ENCODE data around the gene ARHGEF28.

Gene ARHGEF28

GRCh38 chr5:73911761-73912393 is 285.9 kb downstream of the ARHGEF28 start:
- no peak for DNase-seq

GRCh38 chr5:73912821-73913271 is 286.9 kb downstream of the ARHGEF28 start:
- no peak for DNase-seq

DNA sequence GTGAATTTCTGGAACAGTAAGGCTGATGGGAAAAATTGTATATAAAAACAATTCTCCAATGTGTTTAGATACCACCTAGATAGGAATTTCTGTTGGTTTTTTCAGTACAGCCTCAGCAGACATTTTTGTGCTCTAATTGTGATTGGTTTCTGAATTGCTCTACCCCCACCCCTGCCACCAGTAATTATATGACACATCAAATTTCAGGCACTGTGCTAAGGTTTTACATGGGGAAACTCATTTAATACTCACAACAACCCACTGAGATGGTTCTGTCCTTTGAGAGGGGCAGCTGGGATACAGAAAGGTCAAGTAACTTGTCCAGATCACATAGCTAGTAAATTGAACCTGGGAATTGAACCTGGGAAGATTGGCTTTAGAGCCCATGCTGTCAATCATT is 288.0 kb downstream of the ARHGEF28 start:
- DNase-seq = no peak

- no peak for DNase-seq
These were observed 289.3 kb downstream of the ARHGEF28 start for GRCh38 chr5:73915345-73915744.

DNA sequence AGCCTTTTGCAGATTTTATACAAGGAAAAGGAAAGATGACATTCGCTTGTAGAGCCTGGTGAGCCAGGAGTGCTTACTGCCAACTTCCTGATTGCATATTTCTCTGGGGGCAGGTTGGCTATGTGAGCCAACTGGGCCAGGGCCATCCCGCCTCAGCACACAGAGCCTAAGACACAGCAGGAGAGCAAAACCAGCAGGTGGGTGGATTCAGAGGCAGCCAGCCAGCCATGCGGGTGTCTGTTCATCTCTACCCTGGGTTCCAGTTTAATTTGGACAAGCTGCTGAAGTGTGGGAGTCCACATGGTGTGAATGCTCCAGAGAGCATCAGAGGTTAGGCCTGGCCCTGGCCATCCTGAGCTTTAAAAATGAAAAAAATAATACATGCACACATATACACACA is 291.4 kb downstream of the ARHGEF28 start:
- DNase-seq = no peak

GRCh38 chr5:73917891-73918290 is 291.9 kb downstream of the ARHGEF28 start:
- DNase-seq = no peak

DNA sequence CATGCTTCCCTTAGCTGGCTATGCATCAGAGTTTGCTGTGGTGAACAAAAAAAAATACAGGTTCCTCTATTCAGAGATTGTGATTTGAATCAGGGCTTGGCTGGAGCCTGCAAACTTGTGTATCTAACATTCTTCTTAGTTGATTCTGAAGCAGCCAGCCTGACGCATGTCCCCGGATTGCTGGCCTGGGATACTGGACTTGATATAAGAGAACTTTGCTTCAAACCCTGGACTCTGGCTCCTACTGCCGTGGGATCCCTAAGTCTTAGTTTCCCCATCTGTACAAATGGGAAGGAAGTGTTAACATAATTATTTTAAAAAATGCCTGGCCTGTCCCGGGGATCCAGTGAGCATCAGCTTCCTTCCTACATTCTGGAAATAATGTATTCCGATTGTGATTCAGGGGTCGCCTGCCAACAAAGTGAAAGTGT is 292.8 kb downstream of the ARHGEF28 start:
- peak; percentile 27 for DNase-seq

DNA sequence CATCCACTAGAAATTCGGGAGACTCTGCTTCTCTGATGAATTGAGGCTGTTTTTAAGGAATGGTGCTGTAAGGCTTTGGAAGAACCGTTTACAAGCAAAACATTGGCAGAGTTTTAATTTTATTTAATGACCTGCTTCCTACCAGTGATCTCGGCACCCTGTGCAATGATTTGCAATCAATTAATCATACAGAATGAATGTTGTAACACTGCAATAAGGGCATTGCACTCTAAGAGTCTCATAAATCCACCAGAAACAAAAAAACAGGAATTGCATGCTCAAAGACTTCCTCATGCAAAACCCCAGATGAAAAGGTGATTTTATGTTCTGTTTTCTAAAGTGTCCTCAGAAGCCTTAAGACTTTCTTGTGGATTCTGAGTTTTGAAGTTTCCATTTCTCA is 295.7 kb downstream of the ARHGEF28 start:
- peak; percentile 63 for DNase-seq

DNA sequence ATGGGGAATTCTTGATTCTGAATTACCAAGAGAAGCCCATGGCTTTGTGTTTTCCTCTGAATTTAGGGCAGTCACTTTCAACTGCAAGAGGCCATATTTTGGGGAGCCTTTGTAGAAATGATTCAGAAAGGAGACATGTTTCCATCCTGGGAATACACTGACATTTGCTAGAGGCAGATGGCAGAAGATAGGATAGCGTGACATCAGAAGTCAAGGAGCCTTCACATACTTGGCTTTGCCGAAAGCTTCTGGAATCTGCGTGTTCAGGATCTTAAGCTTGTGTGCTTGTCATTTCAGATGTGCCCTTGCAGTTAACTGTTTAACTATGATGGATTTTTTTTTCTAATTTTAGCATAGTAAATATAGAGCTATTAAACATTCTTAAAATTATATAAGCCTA is 296.2 kb downstream of the ARHGEF28 start:
- no peak for DNase-seq

DNA sequence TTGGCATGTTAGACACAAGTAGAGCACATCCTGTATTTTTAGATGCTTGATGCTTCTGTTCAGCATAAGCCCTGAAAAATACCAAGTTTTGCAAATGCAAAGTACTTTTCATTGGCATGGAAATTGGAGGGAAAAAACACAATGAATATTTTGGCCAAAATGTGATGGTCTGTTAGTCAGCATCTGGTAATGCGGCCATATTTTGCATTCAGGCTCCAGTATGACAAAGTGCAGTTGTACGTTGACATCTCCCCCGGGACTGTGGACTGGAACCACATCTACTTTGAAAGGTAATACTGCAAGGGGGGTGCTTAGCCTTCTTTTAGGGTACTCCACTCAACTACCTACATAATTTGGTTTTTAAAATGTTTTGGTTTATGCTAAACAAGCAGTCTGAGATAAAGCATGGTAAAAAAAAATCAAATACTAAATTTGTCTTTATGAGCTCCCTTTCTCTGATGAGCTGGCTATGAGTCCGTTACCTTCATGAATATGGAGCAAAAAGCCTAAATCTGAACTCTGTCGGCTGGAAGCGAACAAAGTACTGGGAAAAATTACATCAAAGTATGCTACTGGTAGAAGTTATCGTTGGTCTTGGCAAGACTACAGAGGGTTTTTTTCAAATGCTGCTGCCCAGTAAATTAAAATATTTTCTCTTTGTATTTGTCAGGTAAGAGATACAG is 297.0 kb downstream of the ARHGEF28 start:
- DNase-seq = no peak

GRCh38 chr5:73928476-73929070 is 302.6 kb downstream of the ARHGEF28 start:
- no peak for DNase-seq

DNA sequence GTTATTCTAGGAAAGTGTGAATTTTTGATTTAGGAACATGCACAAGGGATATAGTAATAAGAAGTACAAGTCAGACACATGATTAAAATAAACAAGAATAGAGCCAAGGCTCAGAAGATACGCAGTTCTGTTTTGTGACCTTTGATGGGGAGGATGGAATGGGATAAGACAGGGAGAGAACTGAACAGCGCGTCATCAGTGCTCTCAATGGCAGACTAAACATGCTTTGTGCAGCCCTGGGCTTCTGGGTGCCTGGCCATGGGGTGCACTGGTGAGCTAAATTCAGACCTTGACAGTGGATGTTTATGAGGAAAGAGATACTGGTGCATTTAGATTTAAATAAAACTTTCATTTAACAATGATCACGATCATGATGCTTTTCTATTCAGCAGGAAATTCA is 309.7 kb downstream of the ARHGEF28 start:
- DNase-seq = no peak

GRCh38 chr5:73938280-73938937 is 312.4 kb downstream of the ARHGEF28 start:
- no peak for DNase-seq

DNA sequence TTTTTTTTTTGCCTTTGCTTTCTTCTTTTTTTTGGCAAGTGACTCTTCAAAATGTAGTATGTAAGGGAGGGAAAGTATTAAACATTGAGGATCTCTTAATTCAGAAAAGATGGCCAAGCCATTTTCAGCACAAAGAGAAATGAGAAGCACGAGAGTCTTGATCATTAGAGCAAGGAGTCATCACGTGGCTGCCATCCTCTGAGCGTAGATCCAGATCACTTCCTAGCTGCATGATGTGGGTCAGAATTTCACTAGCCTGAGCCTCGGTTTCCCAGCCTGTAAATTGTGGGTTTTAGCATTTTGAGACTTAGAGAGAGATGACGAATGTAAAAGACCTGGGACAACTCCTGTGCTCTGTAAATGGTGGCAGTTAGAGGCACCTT is 312.9 kb downstream of the ARHGEF28 start:
- DNase-seq = no peak

GRCh38 chr5:73939557-73939956 is 313.6 kb downstream of the ARHGEF28 start:
- DNase-seq = no peak

DNA sequence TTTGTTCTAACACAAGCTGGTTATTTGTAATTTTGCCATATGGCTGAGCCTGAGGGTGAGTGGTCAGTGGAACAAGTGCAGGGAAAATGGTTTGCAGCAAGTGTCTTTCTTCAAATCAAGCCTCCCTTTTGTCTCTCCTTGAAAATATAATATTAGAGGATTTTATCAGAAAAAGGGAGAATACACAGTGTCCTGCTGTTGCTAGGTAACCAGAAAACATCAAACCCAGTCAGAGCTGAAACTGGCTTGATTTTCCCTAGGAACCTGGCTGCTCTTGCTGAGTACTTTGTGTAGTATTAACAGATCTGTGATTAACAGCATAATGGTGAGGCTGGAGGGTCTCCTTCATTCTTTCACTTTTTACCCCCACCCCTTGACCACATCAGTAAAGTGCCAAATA is 314.0 kb downstream of the ARHGEF28 start:
- DNase-seq = no peak

GRCh38 chr5:73940801-73941200 is 314.8 kb downstream of the ARHGEF28 start:
- no peak for DNase-seq

DNA sequence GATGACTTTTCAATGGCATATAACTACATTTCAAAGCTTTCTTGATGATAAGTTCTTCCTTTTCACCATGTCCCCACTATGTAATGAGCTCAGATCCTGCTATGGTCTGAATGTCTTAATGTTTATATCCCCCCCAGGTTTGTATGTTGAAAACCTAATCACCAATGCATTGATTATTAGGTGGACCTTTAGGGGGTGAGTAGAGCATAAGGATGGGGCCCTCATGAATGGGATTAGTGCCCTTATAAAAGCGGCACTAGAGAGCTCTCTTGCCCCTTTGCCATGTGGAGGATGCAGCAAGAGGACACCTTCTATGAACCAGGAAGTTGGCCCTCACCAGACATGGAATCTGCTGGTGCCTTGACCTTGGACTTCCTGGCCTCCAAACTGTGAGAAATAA is 316.8 kb downstream of the ARHGEF28 start:
- no peak for DNase-seq

GRCh38 chr5:73943397-73943796 is 317.4 kb downstream of the ARHGEF28 start:
- no peak for DNase-seq

- no peak for DNase-seq
These were observed 318.6 kb downstream of the ARHGEF28 start for GRCh38 chr5:73944581-73944980.

GRCh38 chr5:73945505-73945904 is 319.5 kb downstream of the ARHGEF28 start:
- peak; percentile 21 for DNase-seq

GRCh38 chr5:73946278-73946677 is 320.3 kb downstream of the ARHGEF28 start:
- no peak for DNase-seq

- no peak for DNase-seq
These were observed 321.1 kb downstream of the ARHGEF28 start for GRCh38 chr5:73946919-73947602.

Data from suppressor macrophage treated with lipopolysaccharide for 4 hours (primary cell).